ENCODE measurements around the gene TMCO6.

DNA sequence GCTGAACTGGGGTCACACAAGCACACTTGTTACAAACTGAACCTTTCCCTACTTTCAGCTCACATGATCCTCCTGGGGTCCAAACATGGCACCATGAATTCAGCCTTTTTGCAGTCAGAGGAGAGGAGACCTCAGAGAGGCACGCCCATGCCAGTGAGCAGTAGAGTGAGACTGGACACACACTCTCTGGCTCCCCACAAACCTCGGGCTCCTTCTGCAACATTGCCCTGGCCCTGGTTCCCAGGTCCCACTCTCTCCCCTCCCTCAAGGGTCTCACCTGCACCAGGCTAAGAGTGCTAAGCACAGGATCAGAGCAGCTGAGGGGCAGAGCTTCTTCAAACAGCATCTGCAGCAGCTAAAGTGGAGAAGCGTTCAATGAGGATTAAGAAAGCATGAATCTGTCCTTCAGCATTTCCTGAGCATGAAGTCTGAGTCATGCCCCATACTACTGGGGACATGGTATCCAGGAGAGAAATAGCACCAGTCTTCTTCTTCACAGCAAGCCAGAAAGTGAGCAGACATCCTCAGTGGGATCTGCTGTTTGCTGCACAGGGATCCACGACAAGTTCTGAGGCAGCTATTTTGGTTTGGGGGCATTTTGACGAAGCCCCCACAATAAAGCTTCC, 47.4 kb upstream of the TMCO6 start:
- TF ChIP-seq CTCF (IDR thresholded peaks at IDR 0.05; ENCODE audit: low read depth, low read length, poor library complexity, severe bottlenecking) (no peak), EZH2phosphoT487 (IDR thresholded peaks at IDR 0.05; ENCODE audit: borderline replicate concordance, low read length) (no peak)
